Mesenchymal stem cell (in vitro differentiated cells and primary cell): ENCODE data around the gene GGT6.
A peak's percentile ranks its signal among the peaks of the same experiment; 100 is the strongest.
"Not testable (repeated sequence)": the region's sequence is repeated elsewhere in the genome, so short reads cannot be mapped to it uniquely, and the experiment has no call there.

Experiments used
- DNase-seq: peaks from one replicate; pipeline ENCODE4 v3.0.0-alpha.2; 2013
- H2AFZ ChIP-seq: one replicate; pipeline ENCODE4 v1.6.1; 2013; ENCODE audit warnings: low read depth, mild to moderate bottlenecking, control low read depth, inconsistent platforms, low read length, moderate library complexity
- H2AK5ac ChIP-seq: 2 replicates; pipeline ENCODE4 v1.6.1; 2013; ENCODE audit warnings: low read length, moderate library complexity, mild to moderate bottlenecking, inconsistent platforms; ENCODE audit not compliant: severe bottlenecking
- H2BK120ac ChIP-seq: one replicate; pipeline ENCODE4 v1.6.1; 2013; ENCODE audit warnings: low read depth, mild to moderate bottlenecking, inconsistent platforms, low read length, moderate library complexity
- H2BK12ac ChIP-seq, 2 experiments: one replicate each; pipeline ENCODE4 v1.6.1; 2013; ENCODE audit warnings: inconsistent platforms in 2 of 2, low read length in 2 of 2, mild to moderate bottlenecking in 2 of 2, moderate library complexity in 2 of 2, control low read depth in 1 of 2
- H2BK15ac ChIP-seq: one replicate; pipeline ENCODE4 v1.6.1; 2013; ENCODE audit warnings: mild to moderate bottlenecking, low read depth, inconsistent platforms; ENCODE audit not compliant: poor library complexity, severe bottlenecking
- H2BK5ac ChIP-seq: 2 replicates; pipeline ENCODE4 v1.6.1; 2013; ENCODE audit warnings: low read depth, mild to moderate bottlenecking, low read length, control low read depth, inconsistent platforms; ENCODE audit not compliant: poor library complexity, severe bottlenecking
- H3K14ac ChIP-seq, 2 experiments: one replicate each; pipeline ENCODE4 v1.6.1; 2013; ENCODE audit warnings: inconsistent platforms in 2 of 2, low read length in 2 of 2, control low read depth in 1 of 2, mild to moderate bottlenecking in 1 of 2, moderate library complexity in 1 of 2
- H3K18ac ChIP-seq, 2 experiments: one replicate each; pipeline ENCODE4 v1.6.1; 2013; ENCODE audit warnings: inconsistent platforms in 2 of 2, low read length in 2 of 2, control low read depth in 1 of 2, low read depth in 1 of 2, mild to moderate bottlenecking in 1 of 2
- H3K23ac ChIP-seq, 2 experiments: one replicate each; pipeline ENCODE4 v1.6.1; 2013; ENCODE audit warnings: inconsistent platforms in 2 of 2, low read length in 2 of 2, mild to moderate bottlenecking in 2 of 2, moderate library complexity in 2 of 2, control low read depth in 1 of 2
- H3K27ac ChIP-seq: 2 replicates; pipeline ENCODE4 v1.5.1; 2013; ENCODE audit warnings: mild to moderate bottlenecking, moderate library complexity, low read length, control low read depth, inconsistent platforms; ENCODE audit not compliant: poor library complexity, severe bottlenecking
- H3K27me3 ChIP-seq, 2 experiments: 2 replicates each; pipeline versions ENCODE4 v1.6.1 to v1.7.0; 2013; ENCODE audit warnings: low read length in 2 of 2, mild to moderate bottlenecking in 2 of 2, moderate library complexity in 2 of 2, control low read depth in 1 of 2, inconsistent platforms in 1 of 2; ENCODE audit not compliant: control insufficient read depth in 1 of 2, insufficient read depth in 1 of 2
- H3K36me3 ChIP-seq, 2 experiments: 2 replicates each; pipeline versions ENCODE4 v1.6.1 to v1.7.0; 2013; ENCODE audit warnings: low read length in 2 of 2, control low read depth in 1 of 2, inconsistent platforms in 1 of 2, low read depth in 1 of 2, mild to moderate bottlenecking in 1 of 2; ENCODE audit not compliant: insufficient read depth in 2 of 2, control insufficient read depth in 1 of 2
- H3K4ac ChIP-seq, 2 experiments: one replicate each; pipeline ENCODE4 v1.6.1; 2013; ENCODE audit warnings: inconsistent platforms in 2 of 2, low read length in 2 of 2, mild to moderate bottlenecking in 2 of 2, moderate library complexity in 2 of 2, control low read depth in 1 of 2, low read depth in 1 of 2
- H3K4me1 ChIP-seq: 2 replicates; pipeline ENCODE4 v1.6.1; 2013; ENCODE audit warnings: low read depth, low read length, control low read depth; ENCODE audit not compliant: control insufficient read depth, insufficient read depth
- H3K4me2 ChIP-seq: 2 replicates; pipeline ENCODE4 v1.6.1; 2013; ENCODE audit warnings: low read length, mild to moderate bottlenecking, inconsistent platforms; ENCODE audit not compliant: poor library complexity, severe bottlenecking
- H3K4me3 ChIP-seq, 2 experiments: 2 replicates each; pipeline versions ENCODE4 v1.5.1 to v1.7.0; 2013; ENCODE audit warnings: low read length in 2 of 2, mild to moderate bottlenecking in 2 of 2, control low read depth in 1 of 2, low read depth in 1 of 2; ENCODE audit not compliant: insufficient read depth in 1 of 2
- H3K79me1 ChIP-seq: replicated peaks from 2 replicates; pipeline ENCODE4 v1.6.1; 2013; ENCODE audit warnings: mild to moderate bottlenecking, control low read depth, low read length, inconsistent platforms; ENCODE audit not compliant: poor library complexity, severe bottlenecking
- H3K9ac ChIP-seq: 2 replicates; pipeline ENCODE4 v1.7.0; 2013; ENCODE audit warnings: mild to moderate bottlenecking, low read length, moderate library complexity
- H3K9me3 ChIP-seq: 2 replicates; pipeline ENCODE4 v1.7.0; 2013; ENCODE audit warnings: mild to moderate bottlenecking, low read length; ENCODE audit not compliant: control insufficient read depth
- H4K8ac ChIP-seq: one replicate; pipeline ENCODE4 v1.6.1; 2013; ENCODE audit warnings: inconsistent platforms, mild to moderate bottlenecking, low read length, moderate library complexity
- H4K91ac ChIP-seq: one replicate; pipeline ENCODE4 v1.6.1; 2013; ENCODE audit warnings: mild to moderate bottlenecking, low read length, inconsistent platforms
- WGBS: methylation state at CpG from one replicate; pipeline ENCODE4 v1.1.7; 2013; ENCODE audit warnings: mixed read lengths; 5-methylcytosine and 5-hydroxymethylcytosine counted together

The GGT6 gene

GRCh38 chr17:4598776-4599504 lies 38.6 kb upstream of the GGT6 start:
- H4K91ac ChIP-seq = peak overlapping the region; percentile 57
- H3K4me1 ChIP-seq = peaks cover 23% of the 10 kb centered on the region
- DNase-seq = peak; percentile 50
- no peak overlapping the region for H4K8ac ChIP-seq
- no peak overlapping the region for H3K23ac ChIP-seq
- H3K36me3 ChIP-seq = peaks cover 0 to 26% of the 10 kb centered on the region in 2 experiments
- peak overlapping the region; percentile 39 for H2AK5ac ChIP-seq
- H3K18ac ChIP-seq = no peak overlapping the region
- no peaks in the 10 kb centered on the region for H3K9me3 ChIP-seq
- H2BK15ac ChIP-seq = no peak overlapping the region
- H3K79me1 ChIP-seq = no peaks in the 10 kb centered on the region
- H2BK120ac ChIP-seq = no peak overlapping the region
- peak overlapping the region in 1 of 2 experiments; percentile 68 for H3K14ac ChIP-seq
- H3K27me3 ChIP-seq = peaks cover 25 to 26% of the 10 kb centered on the region in 2 experiments
- H3K4me2 ChIP-seq = no peak overlapping the region
- H2BK5ac ChIP-seq = no peak overlapping the region
- no peak overlapping the region for H2AFZ ChIP-seq
- H3K4ac ChIP-seq = no peak overlapping the region
- H3K27ac ChIP-seq = no peak overlapping the region
- WGBS = 77% methylated on average over 20 of the region's 20 CpGs
- H2BK12ac ChIP-seq = no peak overlapping the region
- peak overlapping the region in 1 of 2 experiments; percentile 50 for H3K4me3 ChIP-seq
- H3K9ac ChIP-seq = peak overlapping the region; percentile 20

GRCh38 chr17:4597975-4598374 lies 37.6 kb upstream of the GGT6 start:
- Histone ChIP-seq H3K14ac (no peak overlapping the region), H4K91ac (no peak overlapping the region), H3K4ac (no peak overlapping the region), H2BK15ac (peak overlapping the region; percentile 36), H3K79me1 (no peaks in the 10 kb centered on the region), H2BK12ac (no peak overlapping the region), H3K4me2 (no peak overlapping the region), H3K27me3 (peaks cover 24 to 25% of the 10 kb centered on the region in 2 experiments), H3K4me3 (no peak overlapping the region), H3K4me1 (peaks cover 24% of the 10 kb centered on the region), H2BK5ac (no peak overlapping the region), H2BK120ac (no peak overlapping the region), H3K18ac (no peak overlapping the region), H3K27ac (no peak overlapping the region), H3K36me3 (peaks cover 0 to 26% of the 10 kb centered on the region in 2 experiments), H3K9ac (no peak overlapping the region), H4K8ac (no peak overlapping the region), H2AFZ (no peak overlapping the region), H3K9me3 (no peaks in the 10 kb centered on the region), H2AK5ac (peak overlapping the region; percentile 53), H3K23ac (no peak overlapping the region)
- no peak for DNase-seq
- WGBS = 66% methylated on average over 13 of the region's 13 CpGs

GRCh38 chr17:4596636-4597380 lies 36.4 kb upstream of the GGT6 start:
- H2BK5ac ChIP-seq = no peak overlapping the region
- WGBS = 94% methylated on average over 36 of the region's 36 CpGs
- H2BK120ac ChIP-seq = no peak overlapping the region
- H3K4ac ChIP-seq = no peak overlapping the region
- no peak for DNase-seq
- peaks cover 25% of the 10 kb centered on the region for H3K4me1 ChIP-seq
- no peak overlapping the region for H2AK5ac ChIP-seq
- H2AFZ ChIP-seq = no peak overlapping the region
- no peak overlapping the region for H2BK12ac ChIP-seq
- H4K91ac ChIP-seq = no peak overlapping the region
- H3K18ac ChIP-seq = no peak overlapping the region
- H3K9me3 ChIP-seq = no peaks in the 10 kb centered on the region
- H3K4me3 ChIP-seq = no peak overlapping the region
- peak overlapping the region in 1 of 2 experiments; percentile 82 for H3K14ac ChIP-seq
- peaks cover 26 to 30% of the 10 kb centered on the region in 2 experiments for H3K27me3 ChIP-seq
- no peak overlapping the region for H3K4me2 ChIP-seq
- H2BK15ac ChIP-seq = no peak overlapping the region
- H3K36me3 ChIP-seq = peaks cover 0 to 26% of the 10 kb centered on the region in 2 experiments
- no peaks in the 10 kb centered on the region for H3K79me1 ChIP-seq
- no peak overlapping the region for H4K8ac ChIP-seq
- H3K23ac ChIP-seq = no peak overlapping the region
- H3K27ac ChIP-seq = no peak overlapping the region
- H3K9ac ChIP-seq = no peak overlapping the region

- H3K9me3 ChIP-seq, H3K4me3 ChIP-seq, H4K8ac ChIP-seq, H3K4ac ChIP-seq, H3K23ac ChIP-seq, H2AFZ ChIP-seq, H2AK5ac ChIP-seq, H3K18ac ChIP-seq, H2BK5ac ChIP-seq, H3K14ac ChIP-seq, H3K27ac ChIP-seq, H2BK15ac ChIP-seq, H3K9ac ChIP-seq, H4K91ac ChIP-seq, H2BK120ac ChIP-seq, DNase-seq, H3K4me2 ChIP-seq, H2BK12ac ChIP-seq, H3K79me1 ChIP-seq: not testable (repeated sequence)
- H3K4me1 ChIP-seq = peaks cover 27% of the 10 kb centered on the region
- 88% methylated on average over 19 of the region's 23 CpGs for WGBS
- H3K27me3 ChIP-seq = peaks cover 36 to 40% of the 10 kb centered on the region in 2 experiments
- H3K36me3 ChIP-seq = peaks cover 0 to 26% of the 10 kb centered on the region in 2 experiments
Observed at GRCh38 chr17:4595685-4596342, 35.4 kb upstream of the GGT6 start.
